Activated CD8-positive, alpha-beta T cell treated with anti-CD3 and anti-CD28 coated beads for 36 hours (primary cell): ENCODE measurements around the gene SOHLH1. TPM values are rescaled to one million over a fixed set of nuclear protein-coding genes. Genes with fewer than 3 reads are reported as not detected.

Source experiments
- ATAC-seq: fragments of 200-7000 bp; cut with Tn5 transposase; one replicate; pipeline ENCODE4 v1.10.0; 2021; ENCODE audit warnings: mild to moderate bottlenecking, moderate library complexity
- CTCF ChIA-PET: fragments of 350-600 bp; sonication (Branson Sonifier 250); formaldehyde crosslinking; loops from one replicate; lab custom pipeline; 2021; ENCODE audit warnings: antibody characterized with exemption; lab: Charles Lee
- POLR2A ChIA-PET: fragments of 350-600 bp; sonication (Branson Sonifier 250); formaldehyde crosslinking; loops from one replicate; lab custom pipeline; 2021; ENCODE audit warnings: antibody characterized with exemption; lab: Charles Lee
- DNase-seq: peaks from one replicate; pipeline ENCODE4 v3.0.0-alpha.2; 2020
- H3K27ac Mint-ChIP-seq: one replicate; pipeline ENCODE4 v1.8.0; 2021; ENCODE audit warnings: mild to moderate bottlenecking, mixed read lengths
- H3K27me3 Mint-ChIP-seq: one replicate; pipeline ENCODE4 v1.8.0; 2021; ENCODE audit warnings: mixed read lengths
- H3K36me3 Mint-ChIP-seq: one replicate; pipeline ENCODE4 v1.8.0; 2021; ENCODE audit warnings: low read depth, mixed read lengths
- H3K4me1 Mint-ChIP-seq: one replicate; pipeline ENCODE4 v1.8.0; 2021; ENCODE audit warnings: low read depth, mixed read lengths
- H3K4me3 Mint-ChIP-seq: one replicate; pipeline ENCODE4 v1.8.0; 2021; ENCODE audit warnings: mild to moderate bottlenecking, moderate library complexity, mixed read lengths
- H3K9me3 Mint-ChIP-seq: one replicate; pipeline ENCODE4 v1.8.0; 2021; ENCODE audit warnings: mixed read lengths
- intact Hi-C: fragments of 100-400 bp; cut with micrococcal nuclease; formaldehyde crosslinking; loops from one replicate; pipeline ENCODE4 v1.10.0; 2022
- total RNA-seq, 2 experiments: library from RNA; stranded (reverse); gene quantifications; one replicate each; pipeline ENCODE4 v1.2.3, GENCODE V29; 2021
- TF ChIP-seq, protein P1 (sequence below): fragments of 200-600 bp; IDR thresholded peaks from one replicate; pipeline ENCODE4 v1.8.0; 2022; ENCODE audit warnings: antibody characterized with exemption, mild to moderate bottlenecking

The SOHLH1 gene
- total RNA-seq, 2 experiments from 2014 or later, result not detected

DNA sequence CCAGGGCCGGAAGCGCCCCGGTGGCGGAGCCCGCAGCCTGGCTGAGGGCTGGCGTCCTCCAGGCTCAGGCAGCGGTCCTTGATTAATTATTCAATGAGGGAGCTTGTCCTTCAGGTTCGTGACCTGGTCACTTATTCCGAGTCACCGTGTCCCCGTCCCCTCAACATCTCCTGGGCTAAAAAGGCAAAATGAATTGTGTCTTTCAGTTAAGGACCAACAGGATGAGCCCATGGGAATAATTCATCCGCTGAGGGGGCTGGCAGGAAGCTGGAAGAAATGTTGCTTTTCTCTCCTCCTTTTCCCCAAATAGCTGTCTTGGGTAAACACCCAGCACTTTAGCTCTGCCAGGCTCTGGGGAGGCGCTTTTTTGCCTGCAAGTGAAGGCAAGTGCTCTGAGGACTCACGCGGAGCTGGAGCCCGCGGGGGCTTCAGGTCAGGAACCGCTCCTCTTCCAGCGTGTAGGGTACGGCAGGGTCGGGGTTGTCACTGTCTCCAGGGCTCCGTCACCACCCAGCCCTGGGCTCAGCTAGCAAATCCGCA, 15.8 kb upstream of the SOHLH1 start:
- POLR2A ChIA-PET, result interaction anchor here (0.6 to 0.7 kb wide), 2 partner anchors 11 to 237 kb away, joined by 3 read pairs; no protein-coding TSS in a partner anchor
- Mint-ChIP-seq H3K4me1 (no peaks in the 10 kb centered on the region), H3K36me3 (no peaks in the 10 kb centered on the region), H3K9me3 (no peaks in the 10 kb centered on the region), H3K27ac (no peak overlapping the region), H3K27me3 (peaks cover 27% of the 10 kb centered on the region), H3K4me3 (no peak overlapping the region)
- TF ChIP-seq, protein P1, sequence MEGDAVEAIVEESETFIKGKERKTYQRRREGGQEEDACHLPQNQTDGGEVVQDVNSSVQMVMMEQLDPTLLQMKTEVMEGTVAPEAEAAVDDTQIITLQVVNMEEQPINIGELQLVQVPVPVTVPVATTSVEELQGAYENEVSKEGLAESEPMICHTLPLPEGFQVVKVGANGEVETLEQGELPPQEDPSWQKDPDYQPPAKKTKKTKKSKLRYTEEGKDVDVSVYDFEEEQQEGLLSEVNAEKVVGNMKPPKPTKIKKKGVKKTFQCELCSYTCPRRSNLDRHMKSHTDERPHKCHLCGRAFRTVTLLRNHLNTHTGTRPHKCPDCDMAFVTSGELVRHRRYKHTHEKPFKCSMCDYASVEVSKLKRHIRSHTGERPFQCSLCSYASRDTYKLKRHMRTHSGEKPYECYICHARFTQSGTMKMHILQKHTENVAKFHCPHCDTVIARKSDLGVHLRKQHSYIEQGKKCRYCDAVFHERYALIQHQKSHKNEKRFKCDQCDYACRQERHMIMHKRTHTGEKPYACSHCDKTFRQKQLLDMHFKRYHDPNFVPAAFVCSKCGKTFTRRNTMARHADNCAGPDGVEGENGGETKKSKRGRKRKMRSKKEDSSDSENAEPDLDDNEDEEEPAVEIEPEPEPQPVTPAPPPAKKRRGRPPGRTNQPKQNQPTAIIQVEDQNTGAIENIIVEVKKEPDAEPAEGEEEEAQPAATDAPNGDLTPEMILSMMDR, result no peak
- no peak for DNase-seq
- no peak for ATAC-seq
- intact Hi-C loops, result no loop called here
- CTCF ChIA-PET, result interaction anchor here (1.2 kb wide), 1 partner anchor 12 kb away, joined by 3 read pairs; no protein-coding TSS in a partner anchor

DNA sequence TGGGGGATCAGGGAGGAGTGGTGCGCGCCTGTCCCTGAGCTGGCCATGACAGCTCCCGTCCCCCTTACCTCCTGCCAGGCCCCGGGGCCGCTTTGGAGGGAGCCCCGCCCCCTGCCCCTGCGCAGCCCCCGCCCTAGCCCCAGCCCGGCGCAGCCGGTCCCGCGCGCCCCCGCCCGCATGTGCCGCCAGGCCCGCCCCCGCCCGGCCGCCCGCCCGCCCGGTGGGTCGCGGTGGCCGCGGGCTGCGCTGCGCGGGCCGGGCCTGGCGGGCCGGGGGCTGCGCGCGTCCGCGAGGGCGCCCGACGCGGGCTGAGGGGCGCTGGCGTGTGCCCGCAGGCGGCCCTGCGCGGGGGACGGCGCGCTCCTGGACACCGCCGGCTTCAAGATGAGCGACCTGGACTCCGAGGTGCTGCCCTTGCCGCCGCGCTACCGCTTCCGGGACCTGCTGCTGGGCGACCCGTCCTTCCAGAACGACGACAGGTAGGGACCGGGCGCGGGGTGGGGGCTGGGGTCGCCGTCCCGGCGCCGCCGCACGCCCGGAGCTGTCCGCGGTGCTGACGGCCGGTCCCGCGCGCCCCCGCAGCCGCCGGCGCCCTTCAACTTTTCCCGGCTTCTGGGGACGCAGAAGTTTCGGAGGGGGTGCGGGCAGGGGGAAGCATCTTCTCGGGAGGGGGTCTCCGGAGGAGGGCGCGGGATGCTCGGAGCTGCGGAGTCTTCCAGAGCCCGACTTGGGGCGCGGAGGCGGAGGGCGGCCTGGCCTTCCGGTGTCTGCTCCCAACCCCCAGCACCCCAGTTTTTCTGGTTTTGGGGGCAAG, 15.2 kb upstream of the SOHLH1 start:
- ATAC-seq (no peak), DNase-seq (no peak)
- intact Hi-C loops, result no loop called here
- no peaks in the 10 kb centered on the region for H3K9me3 Mint-ChIP-seq
- no peak overlapping the region for H3K4me3 Mint-ChIP-seq
- no peak overlapping the region for H3K27ac Mint-ChIP-seq
- peaks cover 27% of the 10 kb centered on the region for H3K27me3 Mint-ChIP-seq
- ChIA-PET CTCF (interaction anchor here (1.2 kb wide), 1 partner anchor 12 kb away, joined by 3 read pairs; no protein-coding TSS in a partner anchor), POLR2A (interaction anchor here (0.6 kb wide), 1 partner anchor 236 kb away, joined by 3 read pairs; no protein-coding TSS in a partner anchor)
- H3K4me1 Mint-ChIP-seq, result no peaks in the 10 kb centered on the region
- TF ChIP-seq, protein P1, result no peak
- H3K36me3 Mint-ChIP-seq, result no peaks in the 10 kb centered on the region

DNA sequence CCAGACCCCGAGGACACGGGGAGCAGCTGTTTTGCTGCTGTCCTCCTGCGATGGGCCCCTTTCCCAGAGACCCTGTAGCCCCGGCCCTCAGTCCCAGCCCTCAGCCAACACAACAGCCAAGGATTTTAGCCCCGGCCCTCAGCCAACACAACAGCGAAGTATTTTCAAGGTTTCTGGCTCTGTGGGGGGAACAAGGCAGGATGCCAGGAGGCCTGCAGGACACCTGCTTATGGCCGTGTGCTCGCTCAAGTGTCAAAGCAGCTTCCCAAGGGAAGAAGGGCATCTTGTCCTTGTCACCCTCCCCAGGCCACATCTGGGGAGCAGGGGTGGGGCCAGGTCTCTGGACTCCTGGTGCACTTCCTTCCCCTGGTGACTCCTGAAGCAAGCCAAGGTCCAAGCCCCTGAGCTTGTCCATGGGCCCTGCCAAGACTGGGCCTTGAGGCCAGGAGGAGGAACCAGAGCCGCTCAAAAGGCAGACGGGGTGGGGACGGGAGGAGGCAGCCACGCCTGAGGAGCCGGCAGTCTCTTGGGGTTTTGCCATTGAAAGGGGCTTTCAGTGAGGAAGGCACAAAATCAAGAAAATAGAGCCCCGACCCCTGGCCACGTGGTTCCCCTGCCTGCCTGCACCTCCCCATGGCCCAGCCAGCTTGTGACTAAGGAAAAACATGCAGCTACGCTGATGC, 13.5 kb upstream of the SOHLH1 start:
- ATAC-seq (no peak), DNase-seq (no peak)
- Mint-ChIP-seq H3K4me3 (no peak overlapping the region), H3K36me3 (no peaks in the 10 kb centered on the region), H3K27me3 (peaks cover 27% of the 10 kb centered on the region), H3K27ac (no peak overlapping the region), H3K9me3 (no peaks in the 10 kb centered on the region), H3K4me1 (no peaks in the 10 kb centered on the region)
- intact Hi-C loops, result no loop called here
- ChIA-PET POLR2A (no interaction called here), CTCF (no interaction called here)
- TF ChIP-seq, protein P1, result no peak

DNA sequence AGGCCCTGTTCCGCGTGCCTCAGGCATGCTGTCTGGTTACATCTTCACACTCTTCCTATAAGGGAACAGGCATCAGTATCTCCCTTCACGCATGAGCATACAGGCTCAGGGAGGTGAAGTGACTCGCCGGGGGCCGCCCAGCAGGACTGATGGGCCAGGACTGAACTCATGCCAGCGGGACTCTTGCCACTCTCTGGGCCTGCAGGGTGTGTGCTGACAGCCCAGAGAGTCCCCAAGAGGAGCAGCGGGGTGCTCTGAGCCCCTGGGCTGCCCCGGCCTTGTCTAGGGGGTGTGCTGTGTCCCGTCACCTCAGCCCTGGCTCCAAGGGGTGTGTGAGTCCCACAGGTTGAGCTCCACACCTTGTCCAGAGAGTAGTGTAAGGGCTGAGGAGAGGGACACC, 12.6 kb upstream of the SOHLH1 start:
- H3K4me1 Mint-ChIP-seq, result no peaks in the 10 kb centered on the region
- no peak overlapping the region for H3K27ac Mint-ChIP-seq
- no peak for DNase-seq
- H3K27me3 Mint-ChIP-seq, result peaks cover 23% of the 10 kb centered on the region
- CTCF ChIA-PET, result no interaction called here
- TF ChIP-seq, protein P1, result no peak
- POLR2A ChIA-PET, result no interaction called here
- H3K36me3 Mint-ChIP-seq, result no peaks in the 10 kb centered on the region
- intact Hi-C loops, result no loop called here
- H3K4me3 Mint-ChIP-seq, result no peak overlapping the region
- no peaks in the 10 kb centered on the region for H3K9me3 Mint-ChIP-seq
- no peak for ATAC-seq
